HEK293T (cell line): Measurements from ENCODE around the gene ANKRD60.

Experiments
- BHLHE40 ChIP-seq: fragments of 450-650 bp; IDR thresholded peaks from 2 replicates; pipeline ENCODE4 v1.6.1; 2016; ENCODE audit warnings: mild to moderate bottlenecking, moderate library complexity, borderline replicate concordance
- FOXA1 ChIP-seq: fragments of 450-650 bp; IDR thresholded peaks from 2 replicates; pipeline ENCODE4 v1.6.1; 2016; ENCODE audit warnings: mild to moderate bottlenecking
- LEF1 ChIP-seq: fragments of 450-650 bp; IDR thresholded peaks from 2 replicates; pipeline ENCODE4 v1.6.1; 2017; ENCODE audit warnings: mild to moderate bottlenecking, borderline replicate concordance

DNA sequence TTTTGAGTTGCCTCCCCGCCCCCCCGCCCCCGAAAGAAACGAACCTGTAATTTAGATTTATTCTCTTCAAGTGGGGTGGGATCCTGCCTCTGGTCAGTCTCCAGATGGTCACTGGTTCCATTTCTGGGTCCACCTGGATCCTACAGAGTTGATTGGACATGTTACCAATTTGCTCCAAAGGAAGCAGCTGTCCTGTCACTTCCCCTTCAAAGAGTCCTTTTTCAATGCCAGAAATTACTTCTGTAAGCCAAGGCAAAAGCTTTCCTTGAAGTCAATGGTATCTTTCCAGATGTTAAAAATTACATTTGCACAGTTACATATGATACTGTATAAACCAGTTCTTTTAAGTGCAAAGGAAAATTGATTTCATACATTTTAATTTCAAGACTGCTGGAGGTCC lies 12.0 kb upstream of the ANKRD60 start:
- TF ChIP-seq BHLHE40 (no peak), FOXA1 (no peak), LEF1 (no peak)
